Measurements from ENCODE around the gene ACSS3.

- no peak for TF ChIP-seq CTCF (IDR thresholded peaks at IDR 0.05; ENCODE audit: extremely low read depth in 1 of 2, insufficient read depth in 1 of 2, low read depth in 1 of 2, low read length in 2 of 2)
- no peak for TF ChIP-seq POLR2A (IDR thresholded peaks at IDR 0.05; ENCODE audit: low read depth, low read length)
- TF ChIP-seq, protein P1, sequence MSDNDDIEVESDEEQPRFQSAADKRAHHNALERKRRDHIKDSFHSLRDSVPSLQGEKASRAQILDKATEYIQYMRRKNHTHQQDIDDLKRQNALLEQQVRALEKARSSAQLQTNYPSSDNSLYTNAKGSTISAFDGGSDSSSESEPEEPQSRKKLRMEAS (IDR thresholded peaks at IDR 0.05; ENCODE audit: insufficient read depth, insufficient read length) = no peak
- TF ChIP-seq JUN (IDR thresholded peaks at IDR 0.05; ENCODE audit: borderline replicate concordance, insufficient read depth, insufficient read length, low read depth) = no peak
- no peak for TF ChIP-seq FOS (IDR thresholded peaks at IDR 0.05; ENCODE audit: borderline replicate concordance, insufficient read depth, low read length)
- TF ChIP-seq POLR2AphosphoS5 (IDR thresholded peaks at IDR 0.05; ENCODE audit: insufficient read depth, low read depth, low read length) = no peak
- no peak for TF ChIP-seq EZH2 (IDR thresholded peaks at IDR 0.05; ENCODE audit: borderline replicate concordance, low read depth, low read length, severe bottlenecking)
These were observed 178.1 kb downstream of the ACSS3 start for GRCh38 chr12:81255947-81256346.

Data from endothelial cell of umbilical vein (primary cell).